GM12801 (cell line): ENCODE measurements around the gene CNNM4.

ENCODE experiments used
- CTCF ChIP-seq: IDR thresholded peaks from one replicate; pipeline ENCODE4 v1.5.1; 2011; ENCODE audit warnings: control low read depth; ENCODE audit not compliant: insufficient read length; ENCODE audit errors: extremely low read depth

The CNNM4 gene

GRCh38 chr2:96747061-96747617 is 13.6 kb upstream of the CNNM4 start:
- no peak for TF ChIP-seq CTCF

GRCh38 chr2:96751800-96752199 is 8.9 kb upstream of the CNNM4 start:
- TF ChIP-seq CTCF, result no peak

GRCh38 chr2:96753661-96754282 is 6.9 kb upstream of the CNNM4 start:
- TF ChIP-seq CTCF, result no peak

GRCh38 chr2:96754317-96754716 is 6.4 kb upstream of the CNNM4 start:
- no peak for TF ChIP-seq CTCF

GRCh38 chr2:96756788-96757476 is 3.8 kb upstream of the CNNM4 start:
- TF ChIP-seq CTCF, result no peak

GRCh38 chr2:96757477-96757860 is 3.2 kb upstream of the CNNM4 start:
- no peak for TF ChIP-seq CTCF

- TF ChIP-seq CTCF, result no peak
These were observed 1.7 kb upstream of the CNNM4 start for GRCh38 chr2:96758987-96759386.
